ENCODE results near the gene ELOVL2. TPM values are rescaled to one million over a fixed set of nuclear protein-coding genes. Genes with fewer than 3 reads are reported as not detected.

The ELOVL2 gene
- total RNA-seq, 1 donor from 2014 or later = not detected

GRCh38 chr6:10976571-10976970, 67.5 kb downstream of the ELOVL2 start:
- TF ChIP-seq, protein P1, sequence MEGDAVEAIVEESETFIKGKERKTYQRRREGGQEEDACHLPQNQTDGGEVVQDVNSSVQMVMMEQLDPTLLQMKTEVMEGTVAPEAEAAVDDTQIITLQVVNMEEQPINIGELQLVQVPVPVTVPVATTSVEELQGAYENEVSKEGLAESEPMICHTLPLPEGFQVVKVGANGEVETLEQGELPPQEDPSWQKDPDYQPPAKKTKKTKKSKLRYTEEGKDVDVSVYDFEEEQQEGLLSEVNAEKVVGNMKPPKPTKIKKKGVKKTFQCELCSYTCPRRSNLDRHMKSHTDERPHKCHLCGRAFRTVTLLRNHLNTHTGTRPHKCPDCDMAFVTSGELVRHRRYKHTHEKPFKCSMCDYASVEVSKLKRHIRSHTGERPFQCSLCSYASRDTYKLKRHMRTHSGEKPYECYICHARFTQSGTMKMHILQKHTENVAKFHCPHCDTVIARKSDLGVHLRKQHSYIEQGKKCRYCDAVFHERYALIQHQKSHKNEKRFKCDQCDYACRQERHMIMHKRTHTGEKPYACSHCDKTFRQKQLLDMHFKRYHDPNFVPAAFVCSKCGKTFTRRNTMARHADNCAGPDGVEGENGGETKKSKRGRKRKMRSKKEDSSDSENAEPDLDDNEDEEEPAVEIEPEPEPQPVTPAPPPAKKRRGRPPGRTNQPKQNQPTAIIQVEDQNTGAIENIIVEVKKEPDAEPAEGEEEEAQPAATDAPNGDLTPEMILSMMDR (IDR thresholded peaks at IDR 0.05) = no peak
- Mint-ChIP-seq H3K27me3 (peaks cover 8% of the 10 kb centered on the region), H3K4me3 (no peak overlapping the region), H3K27ac (no peak overlapping the region), H3K36me3 (ENCODE audit: low read depth) (no peaks in the 10 kb centered on the region), H3K4me1 (no peaks in the 10 kb centered on the region), H3K9me3 (peaks cover 3% of the 10 kb centered on the region)
- ChIA-PET CTCF (no interaction called here), POLR2A (no interaction called here)
- intact Hi-C loops (cut with micrococcal nuclease) = no loop called here
- ATAC-seq (ENCODE audit: low read depth) (no peak), DNase-seq (no peak)

- POLR2A ChIA-PET = no interaction called here
- intact Hi-C loops (cut with micrococcal nuclease) = no loop called here
- DNase-seq (no peak), ATAC-seq (ENCODE audit: low read depth) (no peak)
- H3K27ac Mint-ChIP-seq = no peak overlapping the region
- peaks cover 5% of the 10 kb centered on the region for H3K9me3 Mint-ChIP-seq
- H3K36me3 Mint-ChIP-seq (ENCODE audit: low read depth) = no peaks in the 10 kb centered on the region
- TF ChIP-seq, protein P1 (IDR thresholded peaks at IDR 0.05) = no peak
- H3K4me1 Mint-ChIP-seq = no peaks in the 10 kb centered on the region
- H3K4me3 Mint-ChIP-seq = no peak overlapping the region
- CTCF ChIA-PET = no interaction called here
- peaks cover 3% of the 10 kb centered on the region for H3K27me3 Mint-ChIP-seq
These were observed 71.9 kb downstream of the ELOVL2 start for GRCh38 chr6:10972196-10972595.

DNA sequence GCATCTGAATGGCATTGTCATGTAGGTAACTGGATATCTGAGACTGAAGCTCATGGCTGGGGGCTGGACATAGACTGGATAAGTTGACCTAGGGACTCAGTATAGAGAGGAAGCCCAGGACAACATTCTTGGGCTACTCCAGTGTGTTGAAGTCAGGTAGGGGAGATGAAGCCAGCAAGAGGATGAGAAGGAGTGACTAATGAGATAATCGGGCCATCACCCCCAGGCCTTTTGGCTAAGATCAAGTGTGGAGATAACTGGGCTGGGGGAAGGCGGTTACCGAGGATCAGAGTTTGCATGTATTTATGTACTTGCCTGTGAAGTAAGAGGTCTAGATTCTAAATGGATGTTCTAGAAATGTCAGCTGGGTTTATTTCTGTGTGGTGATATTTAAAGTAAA, 73.4 kb downstream of the ELOVL2 start:
- intact Hi-C loops (cut with micrococcal nuclease) = no loop called here
- Mint-ChIP-seq H3K27ac (no peak overlapping the region), H3K9me3 (peaks cover 15% of the 10 kb centered on the region), H3K4me3 (no peak overlapping the region), H3K27me3 (peaks cover 3% of the 10 kb centered on the region), H3K4me1 (no peaks in the 10 kb centered on the region), H3K36me3 (ENCODE audit: low read depth) (no peaks in the 10 kb centered on the region)
- no peak for ATAC-seq (ENCODE audit: low read depth)
- no peak for DNase-seq
- POLR2A ChIA-PET = no interaction called here
- CTCF ChIA-PET = no interaction called here
- TF ChIP-seq, protein P1 (IDR thresholded peaks at IDR 0.05) = no peak

- H3K36me3 Mint-ChIP-seq (ENCODE audit: low read depth) = no peaks in the 10 kb centered on the region
- H3K9me3 Mint-ChIP-seq = peaks cover 21% of the 10 kb centered on the region
- H3K4me1 Mint-ChIP-seq = no peaks in the 10 kb centered on the region
- TF ChIP-seq, protein P1 (IDR thresholded peaks at IDR 0.05) = no peak
- H3K4me3 Mint-ChIP-seq = no peak overlapping the region
- CTCF ChIA-PET = interaction anchor here (0.6 kb wide), 1 partner anchor 14 kb away, joined by 3 read pairs; no protein-coding TSS in a partner anchor
- DNase-seq (no peak), ATAC-seq (ENCODE audit: low read depth) (no peak)
- POLR2A ChIA-PET = no interaction called here
- peaks cover 5% of the 10 kb centered on the region for H3K27me3 Mint-ChIP-seq
- intact Hi-C loops (cut with micrococcal nuclease) = no loop called here
- no peak overlapping the region for H3K27ac Mint-ChIP-seq
These were observed 75.3 kb downstream of the ELOVL2 start for GRCh38 chr6:10968776-10969175.

DNA sequence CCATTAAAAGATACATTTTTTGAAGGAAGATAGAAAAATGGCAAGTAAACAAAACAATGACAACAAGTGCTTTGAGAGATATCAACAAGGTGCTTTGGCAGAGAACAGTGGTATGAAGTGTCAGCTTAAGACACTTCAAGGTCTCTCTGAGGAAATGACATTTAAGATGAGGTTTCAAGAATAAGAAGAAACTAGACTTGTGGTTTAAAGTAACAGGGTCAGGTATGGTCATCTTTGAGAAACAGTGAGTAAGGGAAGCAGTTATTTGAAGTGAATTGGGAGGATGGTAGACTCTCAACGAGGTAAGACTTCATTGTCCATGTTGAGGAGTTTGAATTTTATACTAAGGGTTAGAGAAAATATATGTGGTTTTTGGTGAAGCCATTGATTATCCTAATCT, 79.4 kb downstream of the ELOVL2 start:
- Mint-ChIP-seq H3K9me3 (peaks cover 21% of the 10 kb centered on the region), H3K27ac (no peak overlapping the region), H3K4me3 (no peak overlapping the region), H3K27me3 (peaks cover 4% of the 10 kb centered on the region), H3K36me3 (ENCODE audit: low read depth) (no peaks in the 10 kb centered on the region), H3K4me1 (no peaks in the 10 kb centered on the region)
- ATAC-seq (ENCODE audit: low read depth) (no peak), DNase-seq (no peak)
- intact Hi-C loops (cut with micrococcal nuclease) = no loop called here
- POLR2A ChIA-PET = no interaction called here
- TF ChIP-seq, protein P1 (IDR thresholded peaks at IDR 0.05) = no peak
- CTCF ChIA-PET = no interaction called here

All from activated B cell treated with CpG ODN at 0.5 μM for 24 hours (primary cell).